Measurements from ENCODE around the gene SKAP1. TPM values are rescaled to one million over a fixed set of nuclear protein-coding genes. Genes with fewer than 3 reads are reported as not detected.

SKAP1 gene
- total and polyA plus RNA-seq, 5 donors from 2014 or later: 196 to 554 (median 373) TPM

- Mint-ChIP-seq H3K27ac (peak overlapping the region; percentile 20 to 29 (median 23)), H3K4me3 (no peak overlapping the region), H3K9me3 (peaks cover 0 to 2% (median 0%) of the 10 kb centered on the region in 7 donors), H3K4me1 (peaks cover 21 to 57% (median 47%) of the 10 kb centered on the region in 4 donors), H3K36me3 (peaks cover 28% of the 10 kb centered on the region), H3K27me3 (no peaks in the 10 kb centered on the region)
- ATAC-seq (ENCODE audit: low read depth in 2 of 2) (no peak), DNase-seq (no peak)
- no peaks in the 10 kb centered on the region for H3K9me3 ChIP-seq (ENCODE audit: control insufficient read depth in 2 of 2, low read length in 2 of 2)
- no peaks in the 10 kb centered on the region for H3K27me3 ChIP-seq (ENCODE audit: control insufficient read depth, insufficient read depth, low read length)
- no peaks in the 10 kb centered on the region for H3K4me1 ChIP-seq (ENCODE audit: control insufficient read depth, insufficient read depth, low read length, poor library complexity, severe bottlenecking)
- peaks cover 30% of the 10 kb centered on the region for H3K36me3 ChIP-seq (ENCODE audit: control insufficient read depth, insufficient read depth, low read length)
- H3K4me3 ChIP-seq (ENCODE audit: low read depth, low read length): no peak overlapping the region
- no peak overlapping the region for H3K27ac ChIP-seq (ENCODE audit: insufficient read depth, low read length, poor library complexity, severe bottlenecking)
These were observed 227.1 kb downstream of the SKAP1 start for GRCh38 chr17:48202959-48203358.

- Histone ChIP-seq H3K27ac (ENCODE audit: insufficient read depth, low read length, poor library complexity, severe bottlenecking) (no peak overlapping the region), H3K36me3 (ENCODE audit: control insufficient read depth, insufficient read depth, low read length) (peaks cover 35% of the 10 kb centered on the region), H3K27me3 (ENCODE audit: control insufficient read depth, insufficient read depth, low read length) (no peaks in the 10 kb centered on the region), H3K4me1 (ENCODE audit: control insufficient read depth, insufficient read depth, low read length, poor library complexity, severe bottlenecking) (peaks cover 10% of the 10 kb centered on the region), H3K4me3 (ENCODE audit: low read depth, low read length) (no peak overlapping the region), H3K9me3 (ENCODE audit: control insufficient read depth in 2 of 2, low read length in 2 of 2) (no peaks in the 10 kb centered on the region)
- Mint-ChIP-seq H3K4me3 (no peak overlapping the region), H3K27ac (peak overlapping the region in 2 of 3 donors; percentile 8 to 76), H3K4me1 (peaks cover 36 to 70% (median 59%) of the 10 kb centered on the region in 4 donors), H3K9me3 (no peaks in the 10 kb centered on the region), H3K27me3 (no peaks in the 10 kb centered on the region), H3K36me3 (peaks cover 45% of the 10 kb centered on the region)
- no peak for DNase-seq
- ATAC-seq (ENCODE audit: low read depth in 2 of 2): no peak
These were observed 231.0 kb downstream of the SKAP1 start for GRCh38 chr17:48198950-48199541.

- no peaks in the 10 kb centered on the region for H3K9me3 Mint-ChIP-seq
- peaks cover 61% of the 10 kb centered on the region for H3K36me3 Mint-ChIP-seq
- H3K36me3 ChIP-seq (ENCODE audit: control insufficient read depth, insufficient read depth, low read length): peaks cover 49% of the 10 kb centered on the region
- H3K4me1 Mint-ChIP-seq: peaks cover 38 to 67% (median 55%) of the 10 kb centered on the region in 4 donors
- no peaks in the 10 kb centered on the region for H3K9me3 ChIP-seq (ENCODE audit: control insufficient read depth in 2 of 2, low read length in 2 of 2)
- DNase-seq (no peak), ATAC-seq (ENCODE audit: low read depth in 2 of 2) (no peak)
- no peaks in the 10 kb centered on the region for H3K27me3 Mint-ChIP-seq
- no peak overlapping the region for H3K4me3 Mint-ChIP-seq
- H3K4me3 ChIP-seq (ENCODE audit: low read depth, low read length): no peak overlapping the region
- H3K4me1 ChIP-seq (ENCODE audit: control insufficient read depth, insufficient read depth, low read length, poor library complexity, severe bottlenecking): peaks cover 12% of the 10 kb centered on the region
- H3K27me3 ChIP-seq (ENCODE audit: control insufficient read depth, insufficient read depth, low read length): no peaks in the 10 kb centered on the region
- no peak overlapping the region for H3K27ac Mint-ChIP-seq
- H3K27ac ChIP-seq (ENCODE audit: insufficient read depth, low read length, poor library complexity, severe bottlenecking): no peak overlapping the region
These were observed 234.1 kb downstream of the SKAP1 start for GRCh38 chr17:48195910-48196309.

GRCh38 chr17:48194097-48194550, 235.9 kb downstream of the SKAP1 start:
- H3K27me3 Mint-ChIP-seq: no peaks in the 10 kb centered on the region
- peak in 1 of 3 donors; percentile 82 for DNase-seq
- Histone ChIP-seq H3K4me3 (ENCODE audit: low read depth, low read length) (no peak overlapping the region), H3K27me3 (ENCODE audit: control insufficient read depth, insufficient read depth, low read length) (no peaks in the 10 kb centered on the region), H3K4me1 (ENCODE audit: control insufficient read depth, insufficient read depth, low read length, poor library complexity, severe bottlenecking) (peaks cover 12% of the 10 kb centered on the region), H3K9me3 (ENCODE audit: control insufficient read depth in 2 of 2, low read length in 2 of 2) (no peaks in the 10 kb centered on the region), H3K27ac (ENCODE audit: insufficient read depth, low read length, poor library complexity, severe bottlenecking) (no peak overlapping the region), H3K36me3 (ENCODE audit: control insufficient read depth, insufficient read depth, low read length) (peaks cover 49% of the 10 kb centered on the region)
- peak overlapping the region in 3 of 4 donors; percentile 22 to 55 (median 28) for H3K4me3 Mint-ChIP-seq
- peak; percentile 55 to 64 for ATAC-seq (ENCODE audit: low read depth in 2 of 2)
- peak overlapping the region in 2 of 3 donors; percentile 6 to 72 for H3K27ac Mint-ChIP-seq
- H3K9me3 Mint-ChIP-seq: no peaks in the 10 kb centered on the region
- H3K4me1 Mint-ChIP-seq: peaks cover 31 to 55% (median 48%) of the 10 kb centered on the region in 4 donors
- peaks cover 54% of the 10 kb centered on the region for H3K36me3 Mint-ChIP-seq

GRCh38 chr17:48192321-48192731, 237.7 kb downstream of the SKAP1 start:
- peak overlapping the region in 2 of 3 donors; percentile 60 to 79 for H3K27ac Mint-ChIP-seq
- Histone ChIP-seq H3K4me1 (ENCODE audit: control insufficient read depth, insufficient read depth, low read length, poor library complexity, severe bottlenecking) (peaks cover 12% of the 10 kb centered on the region), H3K27ac (ENCODE audit: insufficient read depth, low read length, poor library complexity, severe bottlenecking) (no peak overlapping the region), H3K27me3 (ENCODE audit: control insufficient read depth, insufficient read depth, low read length) (no peaks in the 10 kb centered on the region), H3K36me3 (ENCODE audit: control insufficient read depth, insufficient read depth, low read length) (peaks cover 59% of the 10 kb centered on the region), H3K4me3 (ENCODE audit: low read depth, low read length) (no peak overlapping the region), H3K9me3 (ENCODE audit: control insufficient read depth in 2 of 2, low read length in 2 of 2) (no peaks in the 10 kb centered on the region)
- H3K4me1 Mint-ChIP-seq: peaks cover 29 to 45% (median 39%) of the 10 kb centered on the region in 4 donors
- H3K36me3 Mint-ChIP-seq: peaks cover 48% of the 10 kb centered on the region
- DNase-seq (peak in 1 of 3 donors; percentile 17), ATAC-seq (ENCODE audit: low read depth in 2 of 2) (no peak)
- H3K9me3 Mint-ChIP-seq: no peaks in the 10 kb centered on the region
- no peak overlapping the region for H3K4me3 Mint-ChIP-seq
- H3K27me3 Mint-ChIP-seq: no peaks in the 10 kb centered on the region

GRCh38 chr17:48191362-48191761, 238.7 kb downstream of the SKAP1 start:
- H3K36me3 Mint-ChIP-seq: peaks cover 50% of the 10 kb centered on the region
- no peak overlapping the region for H3K4me3 ChIP-seq (ENCODE audit: low read depth, low read length)
- DNase-seq (no peak), ATAC-seq (ENCODE audit: low read depth in 2 of 2) (no peak)
- no peaks in the 10 kb centered on the region for H3K27me3 ChIP-seq (ENCODE audit: control insufficient read depth, insufficient read depth, low read length)
- H3K4me1 ChIP-seq (ENCODE audit: control insufficient read depth, insufficient read depth, low read length, poor library complexity, severe bottlenecking): peaks cover 12% of the 10 kb centered on the region
- peak overlapping the region in 1 of 3 donors; percentile 60 for H3K27ac Mint-ChIP-seq
- no peaks in the 10 kb centered on the region for H3K9me3 Mint-ChIP-seq
- no peaks in the 10 kb centered on the region for H3K27me3 Mint-ChIP-seq
- no peaks in the 10 kb centered on the region for H3K9me3 ChIP-seq (ENCODE audit: control insufficient read depth in 2 of 2, low read length in 2 of 2)
- H3K4me3 Mint-ChIP-seq: no peak overlapping the region
- peaks cover 60% of the 10 kb centered on the region for H3K36me3 ChIP-seq (ENCODE audit: control insufficient read depth, insufficient read depth, low read length)
- no peak overlapping the region for H3K27ac ChIP-seq (ENCODE audit: insufficient read depth, low read length, poor library complexity, severe bottlenecking)
- peaks cover 27 to 41% (median 35%) of the 10 kb centered on the region in 4 donors for H3K4me1 Mint-ChIP-seq

- DNase-seq (no peak), ATAC-seq (ENCODE audit: low read depth in 2 of 2) (no peak)
- Mint-ChIP-seq H3K27me3 (no peaks in the 10 kb centered on the region), H3K27ac (peak overlapping the region in 1 of 3 donors; percentile 76), H3K4me3 (no peak overlapping the region), H3K36me3 (peaks cover 54% of the 10 kb centered on the region), H3K4me1 (peaks cover 27 to 41% (median 34%) of the 10 kb centered on the region in 4 donors), H3K9me3 (no peaks in the 10 kb centered on the region)
- Histone ChIP-seq H3K27ac (ENCODE audit: insufficient read depth, low read length, poor library complexity, severe bottlenecking) (no peak overlapping the region), H3K4me3 (ENCODE audit: low read depth, low read length) (no peak overlapping the region), H3K9me3 (ENCODE audit: control insufficient read depth in 2 of 2, low read length in 2 of 2) (no peaks in the 10 kb centered on the region), H3K36me3 (ENCODE audit: control insufficient read depth, insufficient read depth, low read length) (peaks cover 64% of the 10 kb centered on the region), H3K4me1 (ENCODE audit: control insufficient read depth, insufficient read depth, low read length, poor library complexity, severe bottlenecking) (peaks cover 12% of the 10 kb centered on the region), H3K27me3 (ENCODE audit: control insufficient read depth, insufficient read depth, low read length) (no peaks in the 10 kb centered on the region)
These were observed 239.1 kb downstream of the SKAP1 start for GRCh38 chr17:48190871-48191270.

Data from CD4-positive, CD25-positive, alpha-beta regulatory T cell (primary cell).